Measurements from ENCODE around the gene CHRNA10. TPM values are rescaled to one million over a fixed set of nuclear protein-coding genes. Genes with fewer than 3 reads are reported as not detected.

CHRNA10 gene
- total and polyA plus RNA-seq, 2 donors (not counting 1 experiment from before 2014, with no cell fraction given), result 2.1 to 4.0 TPM

DNA sequence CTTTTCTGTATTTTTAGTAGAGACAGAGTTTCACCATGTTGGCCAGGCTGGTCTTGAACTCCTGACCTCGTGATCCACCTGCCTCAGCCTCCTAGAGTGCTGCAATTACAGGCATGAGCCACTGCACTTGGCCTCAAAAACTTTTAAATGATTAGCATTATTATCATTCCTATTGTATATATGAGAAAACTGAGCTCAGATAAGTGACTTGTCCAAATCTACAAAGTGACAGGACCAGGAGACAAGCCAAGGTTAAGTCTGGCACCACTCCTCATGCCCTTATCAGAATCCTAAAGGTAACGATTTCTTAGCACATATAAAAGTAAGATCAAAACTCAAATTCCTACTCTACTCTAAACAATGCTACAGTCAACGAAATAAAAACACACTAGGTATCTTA is 32.2 kb upstream of the CHRNA10 start:
- H3K36me3 ChIP-seq (replicated peaks in 1 of 2; ENCODE audit: control extremely low read depth in 1 of 2, control insufficient read depth in 1 of 2, extremely low read depth in 1 of 2, insufficient read depth in 2 of 2, low read length in 1 of 2), result peaks cover 0 to 78% of the 10 kb centered on the region in 2 experiments
- no peak overlapping the region for H3K27ac Mint-ChIP-seq
- CTCF ChIA-PET, result no interaction called here

DNA sequence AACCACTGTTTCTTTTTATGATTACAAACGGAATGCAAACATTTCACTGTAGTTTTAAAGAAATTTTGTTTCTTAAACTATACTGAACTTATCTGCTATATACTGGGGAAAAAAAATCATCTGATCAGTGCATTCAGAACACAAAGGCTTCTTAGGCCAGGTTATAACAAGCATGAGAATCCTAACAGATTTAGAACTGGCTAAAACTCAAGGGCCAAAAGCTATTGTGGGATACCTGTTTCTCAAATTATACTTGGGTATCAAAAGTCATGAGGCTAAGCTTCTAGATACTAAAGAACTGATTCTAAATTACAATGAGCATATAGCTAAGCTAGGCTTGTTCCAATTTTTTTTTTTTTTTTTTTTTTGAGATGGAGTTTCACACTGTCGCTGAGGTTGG is 29.7 kb upstream of the CHRNA10 start:
- H3K27ac Mint-ChIP-seq, result no peak overlapping the region
- Histone ChIP-seq H3K36me3 (replicated peaks in 1 of 2; ENCODE audit: control extremely low read depth in 1 of 2, control insufficient read depth in 1 of 2, extremely low read depth in 1 of 2, insufficient read depth in 2 of 2, low read length in 1 of 2) (peaks cover 2 to 83% of the 10 kb centered on the region in 2 experiments), H4K20me1 (ENCODE audit: control insufficient read depth, insufficient read depth, low read length, poor library complexity, severe bottlenecking) (no peaks in the 10 kb centered on the region), H3K4me2 (replicated peaks; ENCODE audit: low read depth, low read length, poor library complexity, severe bottlenecking) (no peak overlapping the region), H3K9ac (ENCODE audit: low read length) (no peak overlapping the region), H3K4me1 (ENCODE audit: control insufficient read depth in 2 of 2, insufficient read depth in 2 of 2, low read length in 2 of 2) (no peaks in the 10 kb centered on the region), H3K79me2 (ENCODE audit: control insufficient read depth, insufficient read depth, low read length) (no peaks in the 10 kb centered on the region), H3K27ac (ENCODE audit: low read length in 2 of 2) (no peak overlapping the region), H3K27me3 (replicated peaks in 1 of 4; ENCODE audit: control extremely low read depth in 1 of 4, control insufficient read depth in 3 of 4, insufficient read depth in 4 of 4, low read length in 3 of 4) (no peaks in the 10 kb centered on the region), H2AFZ (ENCODE audit: insufficient read depth, low read depth, low read length, poor library complexity, severe bottlenecking) (no peak overlapping the region), H3K9me3 (ENCODE audit: control extremely low read depth in 1 of 3, control insufficient read depth in 2 of 3, insufficient read depth in 1 of 3, low read length in 2 of 3) (no peaks in the 10 kb centered on the region), H3K4me3 (ENCODE audit: control extremely low read depth in 1 of 5, extremely low read depth in 1 of 5, insufficient read depth in 1 of 5, low read depth in 2 of 5, low read length in 4 of 5) (no peak overlapping the region)
- no peaks in the 10 kb centered on the region for H3K4me1 Mint-ChIP-seq
- ATAC-seq (ENCODE audit: low read depth) (no peak), DNase-seq (no peak)
- H3K27me3 Mint-ChIP-seq, result no peaks in the 10 kb centered on the region
- no CpG with 5 or more reads among the region's 2 CpGs for WGBS (ENCODE audit: insufficient coverage)
- TF ChIP-seq, protein P1, sequence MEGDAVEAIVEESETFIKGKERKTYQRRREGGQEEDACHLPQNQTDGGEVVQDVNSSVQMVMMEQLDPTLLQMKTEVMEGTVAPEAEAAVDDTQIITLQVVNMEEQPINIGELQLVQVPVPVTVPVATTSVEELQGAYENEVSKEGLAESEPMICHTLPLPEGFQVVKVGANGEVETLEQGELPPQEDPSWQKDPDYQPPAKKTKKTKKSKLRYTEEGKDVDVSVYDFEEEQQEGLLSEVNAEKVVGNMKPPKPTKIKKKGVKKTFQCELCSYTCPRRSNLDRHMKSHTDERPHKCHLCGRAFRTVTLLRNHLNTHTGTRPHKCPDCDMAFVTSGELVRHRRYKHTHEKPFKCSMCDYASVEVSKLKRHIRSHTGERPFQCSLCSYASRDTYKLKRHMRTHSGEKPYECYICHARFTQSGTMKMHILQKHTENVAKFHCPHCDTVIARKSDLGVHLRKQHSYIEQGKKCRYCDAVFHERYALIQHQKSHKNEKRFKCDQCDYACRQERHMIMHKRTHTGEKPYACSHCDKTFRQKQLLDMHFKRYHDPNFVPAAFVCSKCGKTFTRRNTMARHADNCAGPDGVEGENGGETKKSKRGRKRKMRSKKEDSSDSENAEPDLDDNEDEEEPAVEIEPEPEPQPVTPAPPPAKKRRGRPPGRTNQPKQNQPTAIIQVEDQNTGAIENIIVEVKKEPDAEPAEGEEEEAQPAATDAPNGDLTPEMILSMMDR (IDR thresholded peaks at IDR 0.05), result no peak
- no peak for TF ChIP-seq EZH2 (IDR thresholded peaks at IDR 0.05; ENCODE audit: borderline replicate concordance, insufficient read depth, low read depth, low read length, poor library complexity, severe bottlenecking)
- no peak overlapping the region for H3K4me3 Mint-ChIP-seq
- ChIA-PET CTCF (interaction anchor here (1.2 kb wide), 1 partner anchor 10 kb away, joined by 3 read pairs; no protein-coding TSS in a partner anchor), POLR2A (no interaction called here)
- no peaks in the 10 kb centered on the region for H3K9me3 Mint-ChIP-seq (ENCODE audit: insufficient read depth)
- intact Hi-C loops (cut with micrococcal nuclease), result no loop called here

More for the DNA sequence above, 32.2 kb upstream of the CHRNA10 start:
- TF ChIP-seq, protein P1 (IDR thresholded peaks at IDR 0.05), result no peak
- no peak for TF ChIP-seq EZH2 (IDR thresholded peaks at IDR 0.05; ENCODE audit: borderline replicate concordance, insufficient read depth, low read depth, low read length, poor library complexity, severe bottlenecking)
- H3K4me3 Mint-ChIP-seq, result no peak overlapping the region
- Histone ChIP-seq H3K9me3 (ENCODE audit: control extremely low read depth in 1 of 3, control insufficient read depth in 2 of 3, insufficient read depth in 1 of 3, low read length in 2 of 3) (no peaks in the 10 kb centered on the region), H3K4me3 (ENCODE audit: control extremely low read depth in 1 of 5, extremely low read depth in 1 of 5, insufficient read depth in 1 of 5, low read depth in 2 of 5, low read length in 4 of 5) (no peak overlapping the region), H3K79me2 (ENCODE audit: control insufficient read depth, insufficient read depth, low read length) (no peaks in the 10 kb centered on the region), H2AFZ (ENCODE audit: insufficient read depth, low read depth, low read length, poor library complexity, severe bottlenecking) (no peak overlapping the region), H3K4me2 (replicated peaks; ENCODE audit: low read depth, low read length, poor library complexity, severe bottlenecking) (no peak overlapping the region), H3K27me3 (replicated peaks in 1 of 4; ENCODE audit: control extremely low read depth in 1 of 4, control insufficient read depth in 3 of 4, insufficient read depth in 4 of 4, low read length in 3 of 4) (no peaks in the 10 kb centered on the region), H3K27ac (ENCODE audit: low read length in 2 of 2) (no peak overlapping the region), H3K9ac (ENCODE audit: low read length) (no peak overlapping the region), H3K4me1 (ENCODE audit: control insufficient read depth in 2 of 2, insufficient read depth in 2 of 2, low read length in 2 of 2) (no peaks in the 10 kb centered on the region), H4K20me1 (ENCODE audit: control insufficient read depth, insufficient read depth, low read length, poor library complexity, severe bottlenecking) (no peaks in the 10 kb centered on the region)
- intact Hi-C loops (cut with micrococcal nuclease), result no loop called here
- 100% methylated on average over 2 of the region's 3 CpGs for WGBS (ENCODE audit: insufficient coverage)
- DNase-seq, result no peak
- H3K4me1 Mint-ChIP-seq, result no peaks in the 10 kb centered on the region
- no peak for ATAC-seq (ENCODE audit: low read depth)
- H3K27me3 Mint-ChIP-seq, result no peaks in the 10 kb centered on the region
- POLR2A ChIA-PET, result no interaction called here
- no peaks in the 10 kb centered on the region for H3K9me3 Mint-ChIP-seq (ENCODE audit: insufficient read depth)

Measured in B cell (primary cell).